HG03039 (cell line): ENCODE data around the gene MMEL1.
"Not testable (repeated sequence)": the region's sequence is repeated elsewhere in the genome, so short reads cannot be mapped to it uniquely, and the experiment has no call there.

Source experiments
- ATAC-seq: cut with Tn5 transposase; IDR thresholded peaks from one replicate; pipeline ENCODE4 v1.9.1; 2021; ENCODE audit warnings: mild to moderate bottlenecking, moderate library complexity; ENCODE audit not compliant: unreplicated experiment

MMEL1 gene, protein sequence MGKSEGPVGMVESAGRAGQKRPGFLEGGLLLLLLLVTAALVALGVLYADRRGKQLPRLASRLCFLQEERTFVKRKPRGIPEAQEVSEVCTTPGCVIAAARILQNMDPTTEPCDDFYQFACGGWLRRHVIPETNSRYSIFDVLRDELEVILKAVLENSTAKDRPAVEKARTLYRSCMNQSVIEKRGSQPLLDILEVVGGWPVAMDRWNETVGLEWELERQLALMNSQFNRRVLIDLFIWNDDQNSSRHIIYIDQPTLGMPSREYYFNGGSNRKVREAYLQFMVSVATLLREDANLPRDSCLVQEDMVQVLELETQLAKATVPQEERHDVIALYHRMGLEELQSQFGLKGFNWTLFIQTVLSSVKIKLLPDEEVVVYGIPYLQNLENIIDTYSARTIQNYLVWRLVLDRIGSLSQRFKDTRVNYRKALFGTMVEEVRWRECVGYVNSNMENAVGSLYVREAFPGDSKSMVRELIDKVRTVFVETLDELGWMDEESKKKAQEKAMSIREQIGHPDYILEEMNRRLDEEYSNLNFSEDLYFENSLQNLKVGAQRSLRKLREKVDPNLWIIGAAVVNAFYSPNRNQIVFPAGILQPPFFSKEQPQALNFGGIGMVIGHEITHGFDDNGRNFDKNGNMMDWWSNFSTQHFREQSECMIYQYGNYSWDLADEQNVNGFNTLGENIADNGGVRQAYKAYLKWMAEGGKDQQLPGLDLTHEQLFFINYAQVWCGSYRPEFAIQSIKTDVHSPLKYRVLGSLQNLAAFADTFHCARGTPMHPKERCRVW

DNA sequence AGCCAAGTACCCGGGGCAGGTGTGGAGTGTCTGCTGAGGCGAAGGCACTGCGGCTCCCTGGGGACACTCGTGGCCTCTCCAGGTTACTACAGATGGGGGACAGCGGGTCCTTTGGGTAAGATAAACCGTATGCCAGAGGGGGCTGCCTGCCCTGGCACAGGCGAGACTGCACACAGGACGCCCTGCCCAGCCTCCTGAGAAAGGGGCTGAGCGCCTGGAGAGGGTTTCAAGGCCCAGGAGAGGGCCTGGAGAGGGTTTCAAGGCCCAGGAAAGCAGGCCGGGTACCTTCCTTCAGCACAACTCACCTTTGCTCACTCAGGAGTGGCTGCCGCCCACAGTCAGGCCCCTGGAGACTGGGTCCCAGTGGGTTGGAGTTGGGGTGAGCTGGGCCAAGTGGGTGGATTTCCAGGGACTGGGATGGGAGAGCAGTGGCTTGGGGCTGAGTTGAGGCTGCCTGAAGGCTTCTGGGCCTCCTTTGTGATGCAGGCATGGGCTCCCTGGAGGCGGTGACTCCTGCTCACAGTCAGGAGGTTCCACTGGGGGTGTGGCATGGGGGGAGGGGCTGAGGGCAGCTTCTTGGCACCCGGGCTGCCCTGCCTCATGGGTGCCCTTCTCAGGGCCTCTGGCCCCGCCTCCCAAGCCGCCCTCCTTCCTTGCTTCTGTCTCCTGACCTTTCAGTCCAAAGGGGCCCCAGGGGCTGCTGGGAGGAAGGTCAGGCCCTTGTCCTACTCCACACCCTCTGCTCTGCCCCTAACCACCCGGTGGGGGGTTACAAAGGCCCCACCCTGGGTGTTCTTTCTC, at the start of gene MMEL1:
Gene MMEL1 (minus strand): TSS at position 456 of the 801 bp plus-strand sequence. CDS start 3,532 bp downstream, outside the sequence.
- ATAC-seq = no peak

- ATAC-seq = not testable (repeated sequence)
These were observed 43.9 kb upstream of the MMEL1 start for GRCh38 chr1:2676726-2677125.

GRCh38 chr1:2671656-2672055, 38.8 kb upstream of the MMEL1 start:
- not testable (repeated sequence) for ATAC-seq

GRCh38 chr1:2659806-2660205, 27.0 kb upstream of the MMEL1 start:
- ATAC-seq = not testable (repeated sequence)

GRCh38 chr1:2657909-2658308, 25.1 kb upstream of the MMEL1 start:
- ATAC-seq = not testable (repeated sequence)

GRCh38 chr1:2657124-2657523, 24.3 kb upstream of the MMEL1 start:
- not testable (repeated sequence) for ATAC-seq

GRCh38 chr1:2655598-2656434, 23.0 kb upstream of the MMEL1 start:
- ATAC-seq = not testable (repeated sequence)

GRCh38 chr1:2654443-2654948, 21.7 kb upstream of the MMEL1 start:
- ATAC-seq = not testable (repeated sequence)

DNA sequence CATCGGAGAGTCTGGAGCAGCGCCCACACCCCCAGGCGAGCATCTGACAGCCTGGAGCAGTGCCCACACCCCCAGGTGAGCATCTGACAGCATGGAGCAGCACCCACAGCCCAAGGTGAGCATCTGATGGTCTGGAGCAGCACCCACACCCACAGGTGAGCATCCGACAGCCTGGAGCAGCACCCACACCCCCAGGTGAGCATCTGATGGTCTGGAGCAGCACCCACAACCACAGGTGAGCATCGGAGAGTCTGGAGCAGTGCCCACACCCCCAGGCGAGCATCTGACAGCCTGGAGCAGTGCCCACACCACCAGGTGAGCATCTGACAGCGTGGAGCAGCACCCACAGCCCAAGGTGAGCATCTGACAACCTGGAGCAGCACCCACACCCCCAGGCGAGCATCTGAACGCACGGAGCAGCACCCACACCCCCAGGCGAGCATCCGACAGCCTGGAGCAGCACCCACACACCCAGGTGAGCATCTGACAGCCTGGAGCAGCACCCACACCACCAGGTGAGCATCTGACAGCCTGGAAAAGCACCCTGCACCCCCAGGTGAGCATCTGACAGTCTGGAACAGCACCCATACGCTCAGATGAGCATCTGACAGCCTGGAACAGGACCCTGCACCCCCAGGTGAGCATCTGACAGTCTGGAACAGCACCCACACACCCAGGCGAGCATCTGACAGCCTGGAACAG, 21.1 kb upstream of the MMEL1 start:
- ATAC-seq = not testable (repeated sequence)

GRCh38 chr1:2652926-2653571, 20.2 kb upstream of the MMEL1 start:
- ATAC-seq = not testable (repeated sequence)

DNA sequence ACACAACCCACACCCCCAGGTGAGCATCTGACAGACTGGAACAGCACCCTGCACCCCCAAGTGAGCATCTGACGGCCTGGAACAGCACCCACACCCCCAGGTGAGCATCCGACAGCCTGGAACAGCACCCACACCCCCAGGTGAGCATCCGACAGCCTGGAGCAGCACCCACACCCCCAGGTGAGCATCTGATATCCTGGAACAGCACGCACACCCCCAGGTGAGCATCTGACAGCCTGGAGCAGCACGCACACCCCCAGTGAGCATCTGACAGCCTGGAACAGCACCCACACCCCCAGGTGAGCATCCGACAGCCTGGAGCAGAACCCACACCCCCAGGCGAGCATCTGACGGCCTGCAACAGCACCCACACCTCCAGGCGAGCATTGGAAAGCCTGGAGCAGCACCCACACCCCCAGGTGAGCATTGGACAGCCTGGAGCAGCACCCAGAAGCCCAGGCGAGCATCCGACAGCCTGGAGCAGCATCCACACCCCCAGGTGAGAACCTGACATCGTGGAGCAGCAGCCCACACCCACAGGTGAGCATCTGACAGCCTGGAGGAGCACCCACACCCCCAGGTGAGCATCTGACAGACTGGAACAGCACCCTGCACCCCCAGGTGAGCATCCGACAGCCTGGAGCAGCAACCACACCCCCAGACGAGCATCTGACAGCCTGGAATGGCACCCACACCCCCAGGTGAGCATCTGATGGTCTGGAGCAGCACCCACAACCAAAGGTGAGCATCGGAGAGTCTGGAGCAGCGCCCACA, 19.5 kb upstream of the MMEL1 start:
- not testable (repeated sequence) for ATAC-seq

- ATAC-seq = no peak
These were observed 18.3 kb upstream of the MMEL1 start for GRCh38 chr1:2650967-2651645.

GRCh38 chr1:2646837-2647236, 14.0 kb upstream of the MMEL1 start:
- ATAC-seq = no peak

DNA sequence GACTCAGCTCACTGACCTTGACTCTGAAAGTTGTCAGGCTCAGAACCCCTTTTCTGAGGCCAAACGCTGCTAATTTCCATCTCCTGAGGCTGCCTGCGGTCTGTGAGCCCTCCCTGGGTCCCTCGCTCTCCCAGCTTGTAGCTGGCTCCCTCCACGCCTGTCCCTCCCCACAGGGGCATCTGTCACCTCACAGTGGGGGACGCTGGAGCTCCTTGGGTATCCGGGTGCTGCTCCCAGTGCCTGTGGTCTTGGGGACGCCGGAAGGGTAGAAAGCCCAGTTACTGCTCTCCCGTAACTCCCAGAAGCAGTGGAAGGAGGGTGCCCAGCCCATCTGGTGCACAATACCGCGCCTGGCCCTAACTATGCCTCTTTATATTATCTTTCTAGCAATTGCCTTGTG, 13.0 kb upstream of the MMEL1 start:
- no peak for ATAC-seq

DNA sequence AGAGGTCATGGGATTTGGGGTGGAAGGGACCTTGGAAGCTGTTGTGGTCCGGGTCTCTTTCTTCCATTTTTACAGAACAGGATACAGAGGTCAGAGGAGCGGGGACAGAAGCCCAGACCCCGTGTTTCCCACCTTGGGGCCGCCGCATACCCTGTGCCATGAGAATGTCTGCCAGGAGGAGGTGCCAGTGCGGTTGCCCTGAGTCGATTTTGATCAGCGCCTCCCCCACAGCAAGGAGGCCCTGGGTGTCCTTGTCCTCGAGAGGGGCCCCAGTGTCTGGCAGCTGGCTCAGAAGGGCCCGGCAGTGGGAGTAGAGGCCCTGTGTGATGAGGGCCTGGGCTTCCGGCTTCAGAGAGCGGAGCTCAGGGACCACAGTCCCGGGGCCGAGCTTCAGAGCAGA, 12.3 kb upstream of the MMEL1 start:
- no peak for ATAC-seq

GRCh38 chr1:2644591-2645101, 11.8 kb upstream of the MMEL1 start:
- no peak for ATAC-seq

GRCh38 chr1:2644171-2644570, 11.4 kb upstream of the MMEL1 start:
- no peak for ATAC-seq
